Mesothelial cell of epicardium (in vitro differentiated cells): Measurements from ENCODE around the gene PRKCA. TPM values are rescaled to one million over a fixed set of nuclear protein-coding genes. Genes with fewer than 3 reads are reported as not detected.

Experiments
- DNase-seq, 2 experiments: peaks; one replicate each; pipeline ENCODE4 v3.0.0; 2021; ENCODE audit warnings: low spot score in 2 of 2; ENCODE audit not compliant: unreplicated experiment in 2 of 2
- H3K27ac Mint-ChIP-seq: 2 replicates; pipeline ENCODE4 v1.8.0; 2021; ENCODE audit warnings: mixed read lengths
- H3K27me3 Mint-ChIP-seq: 2 replicates; pipeline ENCODE4 v1.8.0; 2021; ENCODE audit warnings: low read depth, mixed read lengths
- H3K36me3 Mint-ChIP-seq: 2 replicates; pipeline ENCODE4 v1.8.0; 2021; ENCODE audit warnings: mixed read lengths
- H3K4me1 Mint-ChIP-seq: 2 replicates; pipeline ENCODE4 v1.8.0; 2021; ENCODE audit warnings: mixed read lengths
- H3K4me3 Mint-ChIP-seq: 2 replicates; pipeline ENCODE4 v1.8.0; 2021; ENCODE audit warnings: mild to moderate bottlenecking, moderate library complexity, mixed read lengths
- H3K9me3 Mint-ChIP-seq: 2 replicates; pipeline ENCODE4 v1.8.0; 2021; ENCODE audit warnings: mixed read lengths
- CTCF ChIP-seq: fragments of 200-600 bp; sonication (generic); IDR thresholded peaks from one replicate; pipeline ENCODE4 v1.5.0; 2021; ENCODE audit warnings: antibody characterized with exemption; ENCODE audit not compliant: unreplicated experiment
- total RNA-seq: library from RNA; stranded (reverse); gene quantifications from 3 replicates; pipeline ENCODE4 v1.2.1, GENCODE V29; 2021

Gene PRKCA
- total RNA-seq, 1 donor from 2014 or later, result 15.2 TPM

- H3K4me3 Mint-ChIP-seq, result no peak overlapping the region
- H3K36me3 Mint-ChIP-seq, result peaks cover 2% of the 10 kb centered on the region
- H3K27me3 Mint-ChIP-seq, result no peaks in the 10 kb centered on the region
- H3K4me1 Mint-ChIP-seq, result no peaks in the 10 kb centered on the region
- no peak for DNase-seq
- H3K9me3 Mint-ChIP-seq, result peaks cover 10% of the 10 kb centered on the region
- no peak overlapping the region for H3K27ac Mint-ChIP-seq
- TF ChIP-seq CTCF, result no peak
Observed at GRCh38 chr17:66480802-66481201, 178.4 kb downstream of the PRKCA start.

GRCh38 chr17:66481271-66481670 is 178.9 kb downstream of the PRKCA start:
- no peak overlapping the region for H3K27ac Mint-ChIP-seq
- TF ChIP-seq CTCF, result no peak

GRCh38 chr17:66483906-66484305 is 181.5 kb downstream of the PRKCA start:
- peaks cover 8% of the 10 kb centered on the region for H3K27me3 Mint-ChIP-seq
- peaks cover 8% of the 10 kb centered on the region for H3K9me3 Mint-ChIP-seq
- no peak overlapping the region for H3K4me3 Mint-ChIP-seq
- no peak for TF ChIP-seq CTCF
- H3K27ac Mint-ChIP-seq, result no peak overlapping the region
- DNase-seq, result no peak
- H3K4me1 Mint-ChIP-seq, result no peaks in the 10 kb centered on the region
- peaks cover 2% of the 10 kb centered on the region for H3K36me3 Mint-ChIP-seq

More at GRCh38 chr17:66481271-66481670, 178.9 kb downstream of the PRKCA start:
- Mint-ChIP-seq H3K9me3 (peaks cover 10% of the 10 kb centered on the region), H3K27me3 (no peaks in the 10 kb centered on the region), H3K4me3 (no peak overlapping the region), H3K4me1 (no peaks in the 10 kb centered on the region), H3K36me3 (peaks cover 2% of the 10 kb centered on the region)
- DNase-seq, result no peak

GRCh38 chr17:66485309-66485947 is 183.0 kb downstream of the PRKCA start:
- Mint-ChIP-seq H3K4me1 (no peaks in the 10 kb centered on the region), H3K36me3 (no peaks in the 10 kb centered on the region), H3K27ac (no peak overlapping the region), H3K4me3 (no peak overlapping the region), H3K9me3 (no peaks in the 10 kb centered on the region), H3K27me3 (peaks cover 8% of the 10 kb centered on the region)
- DNase-seq, result no peak
- no peak for TF ChIP-seq CTCF

GRCh38 chr17:66487121-66487520 is 184.7 kb downstream of the PRKCA start:
- Mint-ChIP-seq H3K36me3 (no peaks in the 10 kb centered on the region), H3K4me1 (no peaks in the 10 kb centered on the region), H3K27ac (no peak overlapping the region), H3K9me3 (no peaks in the 10 kb centered on the region), H3K4me3 (no peak overlapping the region), H3K27me3 (peaks cover 8% of the 10 kb centered on the region)
- no peak for DNase-seq
- no peak for TF ChIP-seq CTCF
